T-cell (primary cell): ENCODE results near the gene ABO. TPM values are rescaled to one million over a fixed set of nuclear protein-coding genes. Genes with fewer than 3 reads are reported as not detected.

Source experiments
- total RNA-seq, 35 experiments: library from RNA in 6 of 35; stranded (reverse) in 6 of 35; fragments of 120-200 nt in 1 of 35; gene quantifications; one replicate each; pipeline versions ENCODE4 v1.2.1 to v1.2.4 and lab custom pipeline; 2013 to 2026

Gene ABO
- total RNA-seq, 5 donors from 2014 or later (not counting 1 experiment from before 2014, with no cell fraction given) = 0.06 to 1.8 (median 0.37) TPM; not detected in 1

Other genes with a start within 250 kb of the ABO start
- gene GTF3C5, start 244.2 kb downstream of the ABO start, total RNA-seq = 10 to 100 TPM; 46.6 to 91.2 (median 80.0) TPM
- gene CEL, start 213.2 kb downstream of the ABO start, total RNA-seq = 1 to 10 TPM in 3 of 5 donors, under 1 TPM in 2; 0.28 to 9.0 (median 7.9) TPM
- gene RALGDS, start 154.0 kb downstream of the ABO start, total RNA-seq = 100 to 1,000 TPM in 4 of 5 donors, 10 to 100 TPM in 1; 81.0 to 161 (median 137) TPM
- gene GBGT1, start 111.3 kb downstream of the ABO start, total RNA-seq = 10 to 100 TPM in 2 of 5 donors, 1 to 10 TPM in 3; 1.3 to 13.3 (median 7.9) TPM
- gene OBP2B, start 66.0 kb downstream of the ABO start, total RNA-seq = not detected
- gene SURF6, start 61.0 kb upstream of the ABO start, total RNA-seq = 10 to 100 TPM; 18.5 to 35.0 (median 31.1) TPM
- 10 to 100 TPM; 25.9 to 44.8 (median 40.7) TPM for gene MED22, start 72.9 kb upstream of the ABO start, total RNA-seq
- 1,000 to 10,000 TPM; 2,623 to 2,692 (median 2,659) TPM for gene RPL7A, start 73.0 kb upstream of the ABO start, total RNA-seq
- gene SURF1, start 81.3 kb upstream of the ABO start, total RNA-seq = 10 to 100 TPM; 33.0 to 58.7 (median 58.3) TPM
- 10 to 100 TPM; 17.0 to 25.3 (median 24.9) TPM for gene SURF2, start 81.3 kb upstream of the ABO start, total RNA-seq
- gene SURF4, start 100.9 kb upstream of the ABO start, total RNA-seq = 100 to 1,000 TPM in 4 of 5 donors, 10 to 100 TPM in 1; 73.5 to 114 (median 107) TPM
- 1 to 10 TPM in 2 of 5 donors, under 1 TPM in 3; 0.49 to 1.1 (median 0.70) TPM for gene STKLD1, start 101.2 kb upstream of the ABO start, total RNA-seq
- gene REXO4, start 142.8 kb upstream of the ABO start, total RNA-seq = 10 to 100 TPM; 23.6 to 44.5 (median 34.9) TPM
- gene ADAMTS13, start 147.2 kb upstream of the ABO start, total RNA-seq = 1 to 10 TPM; 1.3 to 3.3 (median 2.4) TPM
- gene CACFD1, start 184.8 kb upstream of the ABO start, total RNA-seq = 1 to 10 TPM; 2.6 to 5.2 (median 3.7) TPM
- 1 to 10 TPM; 3.6 to 6.1 (median 4.9) TPM for gene SLC2A6, start 203.9 kb upstream of the ABO start, total RNA-seq
- gene MYMK, start 249.8 kb upstream of the ABO start, total RNA-seq = not detected